Glutamatergic neuron (in vitro differentiated cells): ENCODE data around the gene SLC5A6. TPM values are rescaled to one million over a fixed set of nuclear protein-coding genes. Genes with fewer than 3 reads are reported as not detected.

Source experiments
- DNase-seq: peaks from one replicate; pipeline ENCODE4 v3.0.0; 2022
- H3K27ac Mint-ChIP-seq: one replicate; pipeline ENCODE4 v1.8.0; 2020; ENCODE audit warnings: mild to moderate bottlenecking, mixed read lengths, inconsistent platforms; ENCODE audit not compliant: unreplicated experiment
- H3K27me3 Mint-ChIP-seq: one replicate; pipeline ENCODE4 v1.8.0; 2020; ENCODE audit warnings: mild to moderate bottlenecking, moderate library complexity, mixed read lengths, inconsistent platforms; ENCODE audit not compliant: unreplicated experiment
- H3K36me3 Mint-ChIP-seq: one replicate; pipeline ENCODE4 v1.8.0; 2020; ENCODE audit warnings: mild to moderate bottlenecking, mixed read lengths, inconsistent platforms; ENCODE audit not compliant: unreplicated experiment
- H3K4me1 Mint-ChIP-seq: one replicate; pipeline ENCODE4 v1.8.0; 2020; ENCODE audit warnings: mild to moderate bottlenecking, low read depth, mixed read lengths, inconsistent platforms; ENCODE audit not compliant: unreplicated experiment
- H3K4me3 Mint-ChIP-seq: one replicate; pipeline ENCODE4 v1.8.0; 2020; ENCODE audit warnings: mild to moderate bottlenecking, mixed read lengths, inconsistent platforms; ENCODE audit not compliant: unreplicated experiment
- H3K9me3 Mint-ChIP-seq: one replicate; pipeline ENCODE4 v1.8.0; 2020; ENCODE audit warnings: mild to moderate bottlenecking, moderate library complexity, mixed read lengths, inconsistent platforms; ENCODE audit not compliant: unreplicated experiment
- CTCF ChIP-seq: fragments of 200-600 bp; sonication (generic); IDR thresholded peaks from one replicate; pipeline ENCODE4 v1.5.0; 2021; ENCODE audit not compliant: partially characterized antibody, unreplicated experiment
- total RNA-seq: library from RNA; stranded (reverse); fragmentation: NEBNext Ultra II Directional; extraction: Animal tissue kit (Norgen Biotek cat#: 25700); gene quantifications from one replicate; pipeline ENCODE4 v1.2.1, GENCODE V29; 2021; ENCODE audit not compliant: unreplicated experiment

Gene SLC5A6
- total RNA-seq, 1 donor from 2014 or later, result 40.0 TPM

GRCh38 chr2:27164960-27165763 lies 46.9 kb downstream of the SLC5A6 start:
- Mint-ChIP-seq H3K36me3 (no peaks in the 10 kb centered on the region), H3K9me3 (no peaks in the 10 kb centered on the region), H3K4me3 (no peak overlapping the region), H3K27me3 (no peaks in the 10 kb centered on the region), H3K4me1 (no peaks in the 10 kb centered on the region), H3K27ac (no peak overlapping the region)
- DNase-seq, result no peak
- no peak for TF ChIP-seq CTCF

GRCh38 chr2:27162151-27163121 lies 49.6 kb downstream of the SLC5A6 start:
- H3K27ac Mint-ChIP-seq, result no peak overlapping the region
- H3K27me3 Mint-ChIP-seq, result peaks cover 6% of the 10 kb centered on the region
- no peaks in the 10 kb centered on the region for H3K36me3 Mint-ChIP-seq
- no peaks in the 10 kb centered on the region for H3K9me3 Mint-ChIP-seq
- no peaks in the 10 kb centered on the region for H3K4me1 Mint-ChIP-seq
- no peak overlapping the region for H3K4me3 Mint-ChIP-seq
- TF ChIP-seq CTCF, result no peak
- DNase-seq, result no peak

GRCh38 chr2:27160191-27160590 lies 51.9 kb downstream of the SLC5A6 start:
- H3K4me3 Mint-ChIP-seq, result no peak overlapping the region
- H3K36me3 Mint-ChIP-seq, result no peaks in the 10 kb centered on the region
- peaks cover 6% of the 10 kb centered on the region for H3K27me3 Mint-ChIP-seq
- H3K9me3 Mint-ChIP-seq, result no peaks in the 10 kb centered on the region
- no peak overlapping the region for H3K27ac Mint-ChIP-seq
- no peak for DNase-seq
- TF ChIP-seq CTCF, result no peak
- no peaks in the 10 kb centered on the region for H3K4me1 Mint-ChIP-seq

- no peak for TF ChIP-seq CTCF
- Mint-ChIP-seq H3K9me3 (peaks cover under 1% of the 10 kb centered on the region), H3K4me3 (no peak overlapping the region), H3K36me3 (no peaks in the 10 kb centered on the region), H3K27me3 (peaks cover 6% of the 10 kb centered on the region), H3K27ac (no peak overlapping the region), H3K4me1 (no peaks in the 10 kb centered on the region)
- DNase-seq, result no peak
Observed at GRCh38 chr2:27159271-27159670, 52.8 kb downstream of the SLC5A6 start.
